ENCODE measurements around the gene LAP3. TPM values are rescaled to one million over a fixed set of nuclear protein-coding genes. Genes with fewer than 3 reads are reported as not detected.

LAP3 gene
- polyA plus RNA-seq (2011; rRNA removed) (57.2 and 63.3 TPM in 2 replicates), polyA minus RNA-seq (2011; rRNA and poly(A)+ RNA removed) (29.4 and 31.1 TPM in 2 replicates)

DNA sequence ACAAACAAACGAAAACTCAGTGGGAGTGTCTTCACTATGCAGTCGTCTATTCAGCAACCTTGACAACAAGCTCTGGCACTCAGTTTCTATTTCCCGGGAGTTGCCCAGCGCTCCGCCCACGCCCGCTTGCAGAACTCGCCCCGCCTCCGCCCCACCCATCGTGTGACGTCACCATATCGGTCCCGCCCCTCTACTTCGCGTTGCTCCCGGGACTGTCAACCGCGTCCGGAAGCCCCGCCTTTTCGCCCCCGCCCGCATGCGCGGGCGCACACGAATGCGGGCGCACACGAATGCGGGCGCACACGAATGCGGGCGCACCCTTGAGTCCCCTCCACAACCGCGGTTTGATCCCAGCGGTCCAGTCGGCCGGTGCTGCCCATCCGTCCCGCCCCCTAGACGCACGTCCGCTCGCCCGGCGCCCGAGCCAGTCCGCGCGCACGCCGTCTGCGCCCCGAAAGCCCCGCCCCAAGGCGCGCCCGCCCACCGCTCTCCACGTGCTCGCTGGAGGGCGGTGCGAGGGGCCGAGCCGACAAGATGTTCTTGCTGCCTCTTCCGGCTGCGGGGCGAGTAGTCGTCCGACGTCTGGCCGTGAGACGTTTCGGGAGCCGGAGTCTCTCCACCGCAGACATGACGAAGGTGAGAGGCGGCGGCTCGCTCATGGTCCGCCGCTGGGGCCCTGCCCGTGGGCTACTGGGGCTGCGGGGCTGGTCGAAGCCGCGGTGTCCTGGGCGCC lies at the start of gene LAP3:
Gene LAP3, plus strand, starts transcription at position 267 of the 733 bp plus-strand sequence. Its CDS starts 268 bp downstream, at position 535.
- CTCF ChIA-PET = interaction anchor here (1.2 to 1.7 kb wide), 2 partner anchors 28 kb away, joined by 8 to 9 read pairs; no protein-coding TSS in a partner anchor
- H3K4me3 ChIP-seq (ENCODE audit: low read depth, low read length) = peak within 1 kb of the TSS; percentile 74
- POLR2A ChIA-PET = interaction anchor here (2.2 kb wide), 1 partner anchor 38 kb away, joined by 19 read pairs; the partner anchor contains the start of gene MED28
- DNase-seq (ENCODE audit: low read depth, low spot score) = peak; percentile 92
- TF ChIP-seq, protein P1, sequence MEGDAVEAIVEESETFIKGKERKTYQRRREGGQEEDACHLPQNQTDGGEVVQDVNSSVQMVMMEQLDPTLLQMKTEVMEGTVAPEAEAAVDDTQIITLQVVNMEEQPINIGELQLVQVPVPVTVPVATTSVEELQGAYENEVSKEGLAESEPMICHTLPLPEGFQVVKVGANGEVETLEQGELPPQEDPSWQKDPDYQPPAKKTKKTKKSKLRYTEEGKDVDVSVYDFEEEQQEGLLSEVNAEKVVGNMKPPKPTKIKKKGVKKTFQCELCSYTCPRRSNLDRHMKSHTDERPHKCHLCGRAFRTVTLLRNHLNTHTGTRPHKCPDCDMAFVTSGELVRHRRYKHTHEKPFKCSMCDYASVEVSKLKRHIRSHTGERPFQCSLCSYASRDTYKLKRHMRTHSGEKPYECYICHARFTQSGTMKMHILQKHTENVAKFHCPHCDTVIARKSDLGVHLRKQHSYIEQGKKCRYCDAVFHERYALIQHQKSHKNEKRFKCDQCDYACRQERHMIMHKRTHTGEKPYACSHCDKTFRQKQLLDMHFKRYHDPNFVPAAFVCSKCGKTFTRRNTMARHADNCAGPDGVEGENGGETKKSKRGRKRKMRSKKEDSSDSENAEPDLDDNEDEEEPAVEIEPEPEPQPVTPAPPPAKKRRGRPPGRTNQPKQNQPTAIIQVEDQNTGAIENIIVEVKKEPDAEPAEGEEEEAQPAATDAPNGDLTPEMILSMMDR (IDR thresholded peaks at IDR 0.05; ENCODE audit: low read depth, low read length) = no peak
- H3K27me3 ChIP-seq (ENCODE audit: control insufficient read depth, insufficient read depth, low read length) = no peaks in the 10 kb centered on the region
- no peaks in the 10 kb centered on the region for H3K9me3 ChIP-seq (ENCODE audit: control insufficient read depth, insufficient read depth, low read length)
- H3K27ac ChIP-seq (ENCODE audit: low read depth, low read length) = peak within 1 kb of the TSS; percentile 80

DNA sequence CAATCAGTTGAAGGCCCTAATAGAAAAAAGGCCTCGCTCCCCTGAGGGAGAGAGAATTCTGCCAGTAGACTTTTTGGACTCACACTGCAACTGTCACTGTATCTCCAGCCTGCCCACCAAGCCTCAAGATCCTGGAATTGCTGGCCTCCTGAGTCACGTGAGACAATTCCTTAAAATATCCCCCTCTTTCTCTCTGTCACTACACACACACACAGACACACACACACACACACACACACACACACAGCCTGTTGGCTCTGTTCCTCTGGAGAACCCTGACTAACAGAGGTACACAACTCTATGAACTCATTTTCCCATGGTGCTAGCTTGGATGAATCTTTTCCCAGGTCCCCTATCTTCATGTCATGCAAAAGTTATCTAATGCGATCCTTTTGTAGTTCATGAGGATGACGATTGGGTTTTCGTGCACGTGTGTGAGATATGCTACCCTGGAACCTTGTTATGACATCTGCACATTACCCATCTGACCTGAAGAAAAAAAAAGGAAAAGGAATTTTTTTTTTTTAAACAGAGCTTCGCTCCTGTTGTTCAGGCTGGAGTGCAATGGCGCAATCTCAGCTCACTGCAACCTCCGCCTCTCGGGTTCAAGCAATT lies 48.3 kb upstream of the LAP3 start:
- TF ChIP-seq, protein P1 (IDR thresholded peaks at IDR 0.05; ENCODE audit: low read depth, low read length) = no peak
- Histone ChIP-seq H3K27ac (ENCODE audit: low read depth, low read length) (no peak overlapping the region), H3K27me3 (ENCODE audit: control insufficient read depth, insufficient read depth, low read length) (peaks cover 2% of the 10 kb centered on the region), H3K4me3 (ENCODE audit: low read depth, low read length) (no peak overlapping the region), H3K9me3 (ENCODE audit: control insufficient read depth, insufficient read depth, low read length) (no peaks in the 10 kb centered on the region)
- ChIA-PET POLR2A (no interaction called here), CTCF (interaction anchor here (1.1 kb wide), 1 partner anchor 21 kb away, joined by 4 read pairs; no protein-coding TSS in a partner anchor)
- DNase-seq (ENCODE audit: low read depth, low spot score) = no peak

DNA sequence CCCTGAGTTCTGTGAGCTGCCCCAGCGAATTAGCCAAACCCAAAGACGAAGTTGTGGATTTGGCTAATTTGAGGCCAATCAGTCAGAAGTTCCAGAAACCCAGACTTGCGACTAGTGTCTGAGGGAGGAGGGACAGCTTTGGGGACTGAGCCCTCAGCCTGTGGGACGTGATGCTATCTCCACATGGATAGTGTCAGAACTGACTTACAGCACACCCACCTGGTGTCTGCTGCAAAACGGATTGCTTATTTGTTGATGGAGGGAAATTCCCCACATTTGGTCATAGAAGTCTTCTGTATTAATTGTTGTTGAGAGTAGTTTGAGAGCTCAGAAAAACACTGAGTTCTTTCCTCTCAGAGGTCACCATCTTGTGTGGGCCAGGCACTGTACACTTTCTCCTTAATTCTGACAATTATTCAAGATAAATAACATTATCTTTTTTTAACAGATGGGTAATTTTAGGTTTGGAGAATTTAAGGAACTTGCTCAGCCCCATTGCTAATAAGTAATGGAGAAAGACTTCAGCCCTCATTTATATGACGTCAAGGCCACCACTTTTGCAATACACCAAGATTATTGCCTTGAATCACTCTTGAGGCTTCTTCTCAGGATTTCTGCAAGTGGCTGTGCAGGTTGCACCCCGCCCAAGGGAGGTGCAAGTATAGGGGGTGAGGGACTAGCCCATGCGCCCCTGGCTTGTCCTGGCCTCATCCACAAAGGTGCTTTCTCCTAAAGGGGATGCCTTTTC lies 45.3 kb upstream of the LAP3 start:
- Histone ChIP-seq H3K9me3 (ENCODE audit: control insufficient read depth, insufficient read depth, low read length) (no peaks in the 10 kb centered on the region), H3K27ac (ENCODE audit: low read depth, low read length) (no peak overlapping the region), H3K4me3 (ENCODE audit: low read depth, low read length) (no peak overlapping the region), H3K27me3 (ENCODE audit: control insufficient read depth, insufficient read depth, low read length) (peaks cover 7% of the 10 kb centered on the region)
- TF ChIP-seq, protein P1 (IDR thresholded peaks at IDR 0.05; ENCODE audit: low read depth, low read length) = no peak
- ChIA-PET CTCF (interaction anchor here (1.6 kb wide), 1 partner anchor 17 kb away, joined by 6 read pairs; no protein-coding TSS in a partner anchor), POLR2A (no interaction called here)
- DNase-seq (ENCODE audit: low read depth, low spot score) = no peak

DNA sequence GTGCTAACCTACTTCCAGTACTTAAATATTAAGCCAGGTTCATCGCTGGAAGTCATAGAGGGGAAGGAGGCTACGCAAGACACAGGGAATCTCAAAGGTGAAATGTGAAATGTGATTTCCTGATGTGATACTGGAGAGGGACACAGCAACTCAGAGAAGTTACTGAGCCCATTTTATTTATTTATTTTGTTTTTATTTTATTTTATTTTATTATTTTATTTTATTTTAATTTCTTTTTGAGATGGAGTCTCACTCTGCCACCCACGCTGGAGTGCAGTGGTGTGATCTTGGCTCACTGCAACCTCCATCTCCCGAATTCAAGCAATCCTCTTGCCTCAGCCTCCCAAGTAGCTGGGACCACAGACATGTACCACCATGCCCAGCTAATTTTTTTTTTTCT lies 42.3 kb upstream of the LAP3 start:
- no peak for DNase-seq (ENCODE audit: low read depth, low spot score)
- H3K27me3 ChIP-seq (ENCODE audit: control insufficient read depth, insufficient read depth, low read length) = peaks cover 10% of the 10 kb centered on the region
- no peak overlapping the region for H3K27ac ChIP-seq (ENCODE audit: low read depth, low read length)
- H3K4me3 ChIP-seq (ENCODE audit: low read depth, low read length) = no peak overlapping the region
- POLR2A ChIA-PET = no interaction called here
- no peaks in the 10 kb centered on the region for H3K9me3 ChIP-seq (ENCODE audit: control insufficient read depth, insufficient read depth, low read length)
- CTCF ChIA-PET = interaction anchor here (0.9 to 4.7 kb wide), 2 partner anchors 13 to 14 kb away, joined by 3 to 24 read pairs; no protein-coding TSS in a partner anchor
- TF ChIP-seq, protein P1 (IDR thresholded peaks at IDR 0.05; ENCODE audit: low read depth, low read length) = no peak
